HepG2 (cell line): ENCODE data around the gene P2RX6. TPM values are rescaled to one million over a fixed set of nuclear protein-coding genes. Genes with fewer than 3 reads are reported as not detected.
A peak's percentile ranks its signal among the peaks of the same experiment; 100 is the strongest.

Experiments
- CENPX ChIP-seq: sonication (generic); formaldehyde crosslinking; IDR thresholded peaks from 2 replicates; pipeline ENCODE4 v1.9.0; 2021; ENCODE audit warnings: mild to moderate bottlenecking, missing genetic modification reagents, moderate library complexity
- DZIP1 ChIP-seq: sonication (generic); formaldehyde crosslinking; IDR thresholded peaks from 2 replicates; pipeline ENCODE4 v1.5.0; 2020; ENCODE audit warnings: mild to moderate bottlenecking, missing genetic modification reagents
- KLF6 ChIP-seq: IDR thresholded peaks from 2 replicates; pipeline ENCODE4 v1.8.0; 2016; ENCODE audit warnings: missing biosample characterization, missing genetic modification reagents
- MAZ ChIP-seq, 2 experiments: sonication (generic) in 1 of 2; formaldehyde crosslinking in 1 of 2; IDR thresholded peaks; 2 replicates each; pipeline versions ENCODE4 v1.5.0 to v1.6.1; 2012 to 2020; ENCODE audit warnings: low read depth in 2 of 2, mild to moderate bottlenecking in 2 of 2, borderline replicate concordance in 1 of 2, improper control_type of control experiment in 1 of 2, low read length in 1 of 2, missing genetic modification reagents in 1 of 2, moderate library complexity in 1 of 2
- MTF2 ChIP-seq: sonication (generic); formaldehyde crosslinking; IDR thresholded peaks from 2 replicates; pipeline ENCODE4 v1.5.0; 2020; ENCODE audit warnings: missing genetic modification reagents, borderline replicate concordance
- NR2F6 ChIP-seq, 2 experiments: IDR thresholded peaks; 2 replicates each; pipeline ENCODE4 v1.6.1; 2016; ENCODE audit warnings: antibody characterized with exemption in 1 of 2, mild to moderate bottlenecking in 1 of 2
- ZNF790 ChIP-seq: sonication (generic); formaldehyde crosslinking; IDR thresholded peaks from 2 replicates; pipeline ENCODE4 v1.8.0; 2022; ENCODE audit warnings: missing genetic modification reagents, mild to moderate bottlenecking, borderline replicate concordance
- ZSCAN29 ChIP-seq: sonication (generic); formaldehyde crosslinking; conservative IDR thresholded peaks from 2 replicates; pipeline ENCODE4 v1.4.0; 2020; ENCODE audit warnings: mild to moderate bottlenecking, missing genetic modification reagents
- polyA plus RNA-seq, 8 experiments: library from polyadenylated mRNA; depleted of rRNA in 3 of 8; stranded (reverse) in 7 of 8; unstranded in 1 of 8; fragments of >200 nt; fragmentation: Illumina TruSeq in 4 of 8; extraction: Trizol in 4 of 8; gene quantifications; 2 replicates each; pipeline versions ENCODE4 v1.2.1 to v1.2.3, GENCODE V29; 2011 to 2016; ENCODE audit warnings: low read depth in 4 of 8, missing spikeins in 1 of 8, mixed read lengths in 1 of 8; ENCODE audit not compliant: insufficient read depth in 1 of 8
- total RNA-seq, 5 experiments: library from RNA; depleted of rRNA; stranded (reverse); fragments of >200 nt; fragmentation: Illumina TruSeq; extraction: Trizol; gene quantifications; 2 replicates each; pipeline ENCODE4 v1.2.3, GENCODE V29; 2016; ENCODE audit warnings: low read depth in 1 of 5
- TF ChIP-seq, protein P1 (sequence below): sonication (generic); formaldehyde crosslinking; IDR thresholded peaks from 2 replicates; pipeline ENCODE4 v1.8.0; 2022; ENCODE audit warnings: missing genetic modification reagents, mild to moderate bottlenecking, borderline replicate concordance
- TF ChIP-seq, protein P2 (sequence below): sonication (generic); formaldehyde crosslinking; IDR thresholded peaks from 2 replicates; pipeline ENCODE4 v1.8.1; 2023; ENCODE audit warnings: missing genetic modification reagents, mild to moderate bottlenecking, borderline replicate concordance
- TF ChIP-seq, protein P3 (sequence below), 2 experiments: sonication (generic) in 1 of 2; formaldehyde crosslinking in 1 of 2; IDR thresholded peaks; 2 replicates each; pipeline versions ENCODE4 v1.4.0 to v1.6.1; 2018 to 2020; ENCODE audit warnings: missing genetic modification reagents in 2 of 2, borderline replicate concordance in 1 of 2, low read depth in 1 of 2, mild to moderate bottlenecking in 1 of 2, missing biosample characterization in 1 of 2

P2RX6 gene
- total and polyA plus RNA-seq, 2 of the 13 experiments (the other 11 are each of a cell fraction or from before 2014, with no cell fraction given): 0.04 to 0.12 TPM

DNA sequence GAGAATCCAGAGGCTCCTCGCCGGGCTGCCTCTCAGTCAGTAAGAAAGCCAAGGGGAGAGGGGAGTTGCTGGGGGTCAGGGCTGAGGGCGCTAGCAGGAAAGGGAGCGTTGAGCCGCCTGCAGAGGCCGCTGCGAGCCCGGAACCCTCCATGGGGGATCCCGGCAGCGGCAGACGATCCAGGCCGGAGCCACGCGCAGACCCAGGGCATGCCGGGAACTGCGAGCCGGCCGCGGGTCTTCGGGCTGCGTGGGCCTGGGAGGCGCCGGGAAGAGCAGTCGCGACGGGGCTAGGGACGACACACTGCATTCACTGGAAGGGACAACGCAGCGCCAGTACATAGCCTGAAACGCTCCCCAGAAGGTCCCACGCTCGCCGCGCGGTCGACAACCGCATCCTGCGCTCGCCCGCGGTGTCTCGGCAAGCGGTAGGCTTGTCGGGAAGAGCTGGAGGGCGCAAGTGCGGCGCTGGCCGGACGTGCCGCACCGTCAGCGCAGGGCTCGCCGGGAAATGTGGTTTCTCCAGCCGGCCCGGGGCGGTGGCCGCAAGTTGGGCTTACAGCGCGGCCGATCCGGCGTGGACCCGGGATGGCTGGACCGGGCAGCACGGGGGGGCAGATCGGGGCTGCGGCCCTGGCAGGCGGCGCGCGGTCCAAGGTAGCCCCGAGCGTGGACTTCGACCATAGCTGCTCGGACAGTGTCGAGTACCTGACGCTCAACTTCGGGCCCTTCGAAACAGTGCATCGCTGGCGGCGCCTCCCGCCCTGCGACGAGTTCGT is 33.0 kb upstream of the P2RX6 start, which contains the start of gene LZTR1 (continued):
- TF ChIP-seq DZIP1 (CRISPR knock-in tag) (peak; percentile 76; the same call in 1 of the 2 replicates), ZNF790 (CRISPR knock-in tag) (peak; percentile 94), KLF6 (peak; percentile 84), MTF2 (CRISPR knock-in tag) (peak; percentile 81), CENPX (CRISPR knock-in tag) (no peak), NR2F6 (IDR thresholded peaks at IDR 0.05) (no peak), NR2F6 (CRISPR knock-in tag; IDR thresholded peaks at IDR 0.05) (peak; percentile 55; the same call in 1 of the 2 replicates), ZSCAN29 (CRISPR knock-in tag) (peak; percentile 70; the same call in 1 of the 2 replicates), MAZ (IDR thresholded peaks at IDR 0.05; ENCODE audit: borderline replicate concordance, low read depth, low read length) (no peak), MAZ (CRISPR knock-in tag; IDR thresholded peaks at IDR 0.05; ENCODE audit: low read depth) (peak; percentile 92)
- TF ChIP-seq, protein P1, sequence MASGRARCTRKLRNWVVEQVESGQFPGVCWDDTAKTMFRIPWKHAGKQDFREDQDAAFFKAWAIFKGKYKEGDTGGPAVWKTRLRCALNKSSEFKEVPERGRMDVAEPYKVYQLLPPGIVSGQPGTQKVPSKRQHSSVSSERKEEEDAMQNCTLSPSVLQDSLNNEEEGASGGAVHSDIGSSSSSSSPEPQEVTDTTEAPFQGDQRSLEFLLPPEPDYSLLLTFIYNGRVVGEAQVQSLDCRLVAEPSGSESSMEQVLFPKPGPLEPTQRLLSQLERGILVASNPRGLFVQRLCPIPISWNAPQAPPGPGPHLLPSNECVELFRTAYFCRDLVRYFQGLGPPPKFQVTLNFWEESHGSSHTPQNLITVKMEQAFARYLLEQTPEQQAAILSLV: peak; percentile 78; the same call in 1 of the 2 replicates
- TF ChIP-seq, protein P2, sequence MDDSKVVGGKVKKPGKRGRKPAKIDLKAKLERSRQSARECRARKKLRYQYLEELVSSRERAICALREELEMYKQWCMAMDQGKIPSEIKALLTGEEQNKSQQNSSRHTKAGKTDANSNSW (CRISPR knock-in tag): peak; percentile 84; the same call in 1 of the 2 replicates
- TF ChIP-seq, protein P3, sequence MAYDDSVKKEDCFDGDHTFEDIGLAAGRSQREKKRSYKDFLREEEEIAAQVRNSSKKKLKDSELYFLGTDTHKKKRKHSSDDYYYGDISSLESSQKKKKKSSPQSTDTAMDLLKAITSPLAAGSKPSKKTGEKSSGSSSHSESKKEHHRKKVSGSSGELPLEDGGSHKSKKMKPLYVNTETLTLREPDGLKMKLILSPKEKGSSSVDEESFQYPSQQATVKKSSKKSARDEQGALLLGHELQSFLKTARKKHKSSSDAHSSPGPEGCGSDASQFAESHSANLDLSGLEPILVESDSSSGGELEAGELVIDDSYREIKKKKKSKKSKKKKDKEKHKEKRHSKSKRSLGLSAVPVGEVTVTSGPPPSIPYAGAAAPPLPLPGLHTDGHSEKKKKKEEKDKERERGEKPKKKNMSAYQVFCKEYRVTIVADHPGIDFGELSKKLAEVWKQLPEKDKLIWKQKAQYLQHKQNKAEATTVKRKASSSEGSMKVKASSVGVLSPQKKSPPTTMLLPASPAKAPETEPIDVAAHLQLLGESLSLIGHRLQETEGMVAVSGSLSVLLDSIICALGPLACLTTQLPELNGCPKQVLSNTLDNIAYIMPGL (CRISPR knock-in tag; IDR thresholded peaks at IDR 0.05; ENCODE audit: borderline replicate concordance in 1 of 2, low read depth in 1 of 2): peak; percentile 89 to 97; a peak in 3 of 4 replicates
